Activated CD4-positive, alpha-beta T cell treated with anti-CD3 and anti-CD28 coated beads for 36 hours (primary cell): Measurements from ENCODE around the gene DMBX1. TPM values are rescaled to one million over a fixed set of nuclear protein-coding genes. Genes with fewer than 3 reads are reported as not detected.
A peak's percentile ranks its signal among the peaks of the same experiment; 100 is the strongest.

ENCODE experiments used
- ATAC-seq: fragments of 200-7000 bp; cut with Tn5 transposase; one replicate; pipeline ENCODE4 v1.10.0; 2021; ENCODE audit warnings: mild to moderate bottlenecking, moderate library complexity
- CTCF ChIA-PET: fragments of 350-600 bp; sonication (Branson Sonifier 250); formaldehyde crosslinking; loops from one replicate; lab custom pipeline; 2021; ENCODE audit warnings: antibody characterized with exemption; lab: Charles Lee
- POLR2A ChIA-PET: fragments of 350-600 bp; sonication (Branson Sonifier 250); formaldehyde crosslinking; loops from one replicate; lab custom pipeline; 2021; ENCODE audit warnings: antibody characterized with exemption, inconsistent platforms; lab: Charles Lee
- DNase-seq: peaks from one replicate; pipeline ENCODE4 v3.0.0-alpha.2; 2020
- H3K27ac Mint-ChIP-seq: one replicate; pipeline ENCODE4 v1.8.0; 2021; ENCODE audit warnings: mixed read lengths
- H3K27me3 Mint-ChIP-seq: one replicate; pipeline ENCODE4 v1.8.0; 2021; ENCODE audit warnings: mixed read lengths
- H3K36me3 Mint-ChIP-seq: one replicate; pipeline ENCODE4 v1.8.0; 2021; ENCODE audit warnings: low read depth, mixed read lengths
- H3K4me1 Mint-ChIP-seq: one replicate; pipeline ENCODE4 v1.8.0; 2021; ENCODE audit warnings: mixed read lengths
- H3K4me3 Mint-ChIP-seq: one replicate; pipeline ENCODE4 v1.8.0; 2021; ENCODE audit warnings: mild to moderate bottlenecking, moderate library complexity, mixed read lengths
- H3K9me3 Mint-ChIP-seq: one replicate; pipeline ENCODE4 v1.8.0; 2021; ENCODE audit warnings: low read depth, mixed read lengths
- intact Hi-C, 2 experiments: fragments of 100-400 bp; cut with DNase I in 1 of 2; cut with micrococcal nuclease in 1 of 2; formaldehyde crosslinking; loops; one replicate each; pipeline versions ENCODE4 v1.14.2 to v1.15.1; 2022 to 2024; cut with DNase I, micrococcal nuclease
- total RNA-seq, 2 experiments: library from RNA; stranded (reverse); gene quantifications; one replicate each; pipeline ENCODE4 v1.2.3, GENCODE V29; 2021

The DMBX1 gene
- total RNA-seq, 2 experiments from 2014 or later: 0.05 TPM; not detected in 1

GRCh38 chr1:46484783-46485490 lies 4.7 kb upstream of the DMBX1 start:
- Mint-ChIP-seq H3K9me3 (no peaks in the 10 kb centered on the region), H3K36me3 (no peaks in the 10 kb centered on the region), H3K4me1 (peaks cover 14% of the 10 kb centered on the region), H3K27ac (no peak overlapping the region), H3K4me3 (no peak overlapping the region), H3K27me3 (peaks cover 60% of the 10 kb centered on the region)
- DNase-seq (no peak), ATAC-seq (no peak)
- ChIA-PET CTCF (interaction anchor here (0.6 to 0.7 kb wide), 2 partner anchors 38 to 75 kb away, joined by 3 to 4 read pairs; no protein-coding TSS in a partner anchor), POLR2A (no interaction called here)
- intact Hi-C loops: no loop called here

- no peaks in the 10 kb centered on the region for H3K36me3 Mint-ChIP-seq
- CTCF ChIA-PET: interaction anchor here (1.0 kb wide), 1 partner anchor 8 kb away, joined by 3 read pairs; no protein-coding TSS in a partner anchor
- H3K27me3 Mint-ChIP-seq: peaks cover 64% of the 10 kb centered on the region
- DNase-seq: no peak
- H3K4me3 Mint-ChIP-seq: no peak overlapping the region
- no peak overlapping the region for H3K27ac Mint-ChIP-seq
- peaks cover 16% of the 10 kb centered on the region for H3K4me1 Mint-ChIP-seq
- POLR2A ChIA-PET: no interaction called here
- no peak for ATAC-seq
- intact Hi-C loops: no loop called here
- no peaks in the 10 kb centered on the region for H3K9me3 Mint-ChIP-seq
These were observed 3.8 kb upstream of the DMBX1 start for GRCh38 chr1:46485564-46486431.

- CTCF ChIA-PET: interaction anchor here (1.0 to 2.6 kb wide), 3 partner anchors 9 to 42 kb away, joined by 3 to 19 read pairs (median 6); no protein-coding TSS in a partner anchor
- ATAC-seq (no peak), DNase-seq (no peak)
- POLR2A ChIA-PET: no interaction called here
- Mint-ChIP-seq H3K4me3 (no peak overlapping the region), H3K36me3 (no peaks in the 10 kb centered on the region), H3K4me1 (peaks cover 16% of the 10 kb centered on the region), H3K27me3 (peaks cover 64% of the 10 kb centered on the region), H3K27ac (no peak overlapping the region), H3K9me3 (no peaks in the 10 kb centered on the region)
- intact Hi-C loops: no loop called here
These were observed 3.1 kb upstream of the DMBX1 start for GRCh38 chr1:46486432-46487015.

- ChIA-PET CTCF (interaction anchor here (0.6 to 2.6 kb wide), 4 partner anchors 35 to 170 kb away, joined by 3 to 19 read pairs (median 4); no protein-coding TSS in a partner anchor), POLR2A (no interaction called here)
- Mint-ChIP-seq H3K27me3 (peaks cover 73% of the 10 kb centered on the region), H3K4me1 (peaks cover 22% of the 10 kb centered on the region), H3K4me3 (no peak overlapping the region), H3K36me3 (no peaks in the 10 kb centered on the region), H3K27ac (no peak overlapping the region), H3K9me3 (no peaks in the 10 kb centered on the region)
- DNase-seq: peak; percentile 58
- intact Hi-C loops: no loop called here
- ATAC-seq: no peak
These were observed 1.8 kb upstream of the DMBX1 start for GRCh38 chr1:46487818-46488218.

- POLR2A ChIA-PET: no interaction called here
- Mint-ChIP-seq H3K36me3 (no peaks in the 10 kb centered on the region), H3K9me3 (no peaks in the 10 kb centered on the region), H3K27ac (no peak overlapping the region), H3K27me3 (peaks cover 75% of the 10 kb centered on the region), H3K4me3 (peak overlapping the region; percentile 66), H3K4me1 (peaks cover 22% of the 10 kb centered on the region)
- peak; percentile 56 for DNase-seq
- intact Hi-C loops: loop anchor here in 1 of 2 experiments (1.0 kb wide), 1 partner anchor 34 kb away; no protein-coding TSS in a partner anchor
- CTCF ChIA-PET: interaction anchor here (0.7 to 2.6 kb wide), 4 partner anchors 34 to 43 kb away, joined by 3 to 19 read pairs (median 6); no protein-coding TSS in a partner anchor
- peak; percentile 34 for ATAC-seq
These were observed 1.1 kb upstream of the DMBX1 start for GRCh38 chr1:46488343-46489168.

GRCh38 chr1:46489169-46489637 lies 433 bp upstream of the DMBX1 start:
- H3K27ac Mint-ChIP-seq: no peak overlapping the region
- intact Hi-C loops: loop anchor here in 1 of 2 experiments (1.0 kb wide), 1 partner anchor 33 kb away; no protein-coding TSS in a partner anchor

DNA sequence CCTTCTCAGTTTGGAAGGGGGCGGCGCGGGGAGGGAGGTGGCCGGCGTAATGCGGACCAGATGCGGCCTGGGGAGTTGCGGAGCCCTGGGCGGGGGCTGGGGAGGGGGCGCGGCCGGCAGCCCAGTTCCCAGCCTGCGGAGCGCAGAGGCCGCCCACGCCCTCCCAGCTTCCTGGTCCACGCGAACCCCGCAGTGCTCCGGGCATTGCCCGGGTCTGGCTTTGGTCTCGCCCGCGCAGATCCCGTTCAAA lies 695 bp downstream of the DMBX1 start:
- intact Hi-C loops: loop anchor here in 1 of 2 experiments (5.0 kb wide), 1 partner anchor 742 kb away; the partner anchor contains the start of gene TAL1
- Mint-ChIP-seq H3K27ac (no peak overlapping the region), H3K4me3 (no peak overlapping the region), H3K9me3 (no peaks in the 10 kb centered on the region), H3K27me3 (peaks cover 74% of the 10 kb centered on the region), H3K4me1 (peaks cover 22% of the 10 kb centered on the region), H3K36me3 (no peaks in the 10 kb centered on the region)
- POLR2A ChIA-PET: interaction anchor here (0.6 kb wide), 1 partner anchor 392 kb away, joined by 3 read pairs; no protein-coding TSS in a partner anchor
- CTCF ChIA-PET: interaction anchor here (0.8 kb wide), 1 partner anchor 11 kb away, joined by 3 read pairs; no protein-coding TSS in a partner anchor
- ATAC-seq (no peak), DNase-seq (no peak)

More at GRCh38 chr1:46489169-46489637, 433 bp upstream of the DMBX1 start:
- H3K4me3 Mint-ChIP-seq: peak overlapping the region; percentile 66
- ATAC-seq: peak; percentile 32
- peaks cover 22% of the 10 kb centered on the region for H3K4me1 Mint-ChIP-seq
- CTCF ChIA-PET: interaction anchor here (0.7 to 2.6 kb wide), 2 partner anchors 39 to 59 kb away, joined by 3 to 19 read pairs; no protein-coding TSS in a partner anchor
- H3K9me3 Mint-ChIP-seq: no peaks in the 10 kb centered on the region
- peaks cover 78% of the 10 kb centered on the region for H3K27me3 Mint-ChIP-seq
- no peaks in the 10 kb centered on the region for H3K36me3 Mint-ChIP-seq
- POLR2A ChIA-PET: no interaction called here
- DNase-seq: peak; percentile 72

DNA sequence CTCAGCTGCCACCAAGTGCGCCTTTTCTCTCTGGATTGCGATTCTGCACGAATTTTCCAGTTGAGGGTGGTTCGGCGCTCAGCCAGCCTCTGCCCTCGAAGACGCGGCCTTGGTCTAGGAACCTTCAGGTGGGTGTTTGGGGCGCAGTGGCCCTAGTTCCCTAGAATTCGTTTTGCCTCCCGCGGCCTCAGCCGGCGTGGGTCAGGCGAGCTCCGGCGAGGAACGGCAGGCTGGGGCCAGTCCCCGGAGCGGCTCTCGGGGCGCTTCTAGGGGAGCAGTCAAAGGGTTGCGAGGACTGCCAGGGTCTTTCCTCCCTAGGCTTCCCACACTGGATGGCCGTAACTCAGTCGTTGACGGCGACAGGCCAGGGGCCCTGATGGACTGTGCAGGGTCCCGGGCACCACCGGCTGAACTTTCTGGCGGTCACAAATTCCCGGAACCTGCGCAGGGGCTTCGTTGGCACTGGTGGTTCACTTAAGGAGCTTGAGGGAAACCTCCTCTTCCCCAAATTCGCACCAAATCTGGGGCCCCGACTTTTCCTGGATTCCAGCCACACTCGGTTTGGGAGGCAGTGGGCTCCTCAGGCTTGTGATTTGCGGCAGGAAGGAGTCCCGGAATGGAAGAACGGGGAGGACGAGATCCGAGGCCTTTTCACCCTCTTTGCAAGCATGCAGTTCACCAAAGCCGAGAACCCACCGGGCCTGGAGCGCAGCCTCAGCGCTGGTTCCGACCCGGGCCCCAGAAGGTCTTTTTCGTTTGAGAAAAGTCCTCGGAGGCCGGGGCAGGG lies 1.2 kb downstream of the DMBX1 start:
- no peak overlapping the region for H3K27ac Mint-ChIP-seq
- intact Hi-C loops: loop anchor here in 1 of 2 experiments (5.0 kb wide), 1 partner anchor 741 kb away; the partner anchor contains the start of gene TAL1
- CTCF ChIA-PET: interaction anchor here (0.8 kb wide), 1 partner anchor 10 kb away, joined by 3 read pairs; no protein-coding TSS in a partner anchor
- peaks cover 22% of the 10 kb centered on the region for H3K4me1 Mint-ChIP-seq
- H3K36me3 Mint-ChIP-seq: no peaks in the 10 kb centered on the region
- POLR2A ChIA-PET: interaction anchor here (0.6 kb wide), 1 partner anchor 393 kb away, joined by 3 read pairs; no protein-coding TSS in a partner anchor
- DNase-seq (no peak), ATAC-seq (no peak)
- H3K4me3 Mint-ChIP-seq: no peak overlapping the region
- H3K9me3 Mint-ChIP-seq: no peaks in the 10 kb centered on the region
- peaks cover 77% of the 10 kb centered on the region for H3K27me3 Mint-ChIP-seq

- ATAC-seq: no peak
These were observed 2.0 kb downstream of the DMBX1 start for GRCh38 chr1:46491443-46492268.

More at GRCh38 chr1:46491443-46492268, 2.0 kb downstream of the DMBX1 start:
- ChIA-PET POLR2A (no interaction called here), CTCF (interaction anchor here (1.0 kb wide), 1 partner anchor 44 kb away, joined by 3 read pairs; no protein-coding TSS in a partner anchor)
- Mint-ChIP-seq H3K4me1 (peaks cover 22% of the 10 kb centered on the region), H3K27ac (no peak overlapping the region), H3K4me3 (no peak overlapping the region), H3K9me3 (no peaks in the 10 kb centered on the region), H3K27me3 (peaks cover 73% of the 10 kb centered on the region), H3K36me3 (no peaks in the 10 kb centered on the region)
- intact Hi-C loops: loop anchor here in 1 of 2 experiments (5.0 kb wide), 1 partner anchor 741 kb away; the partner anchor contains the start of gene TAL1
- DNase-seq: no peak
